RWPE2 (cell line): ENCODE data around the gene COQ8A.

ENCODE experiments used
- ATAC-seq: fragments of 200-7000 bp; cut with Tn5 transposase; 3 replicates; pipeline ENCODE4 v1.9.1; 2021; ENCODE audit warnings: low read depth
- DNase-seq: peaks from one replicate; pipeline ENCODE4 v3.0.0-alpha.2; 2020; ENCODE audit warnings: low spot score
- H3K27ac ChIP-seq: fragments of 450-650 bp; 2 replicates; pipeline ENCODE4 v1.5.1; 2017; ENCODE audit warnings: mild to moderate bottlenecking; ENCODE audit not compliant: poor library complexity, severe bottlenecking
- H3K27me3 ChIP-seq: fragments of 250-450 bp; sonication (Bioruptor Pico); 2 replicates; pipeline ENCODE4 v1.5.1; 2021; ENCODE audit warnings: mild to moderate bottlenecking, moderate library complexity; ENCODE audit not compliant: insufficient read depth, poor library complexity, severe bottlenecking
- H3K36me3 ChIP-seq: fragments of 250-450 bp; sonication (Bioruptor Pico); 2 replicates; pipeline ENCODE4 v1.5.1; 2020; ENCODE audit warnings: low read depth, mild to moderate bottlenecking, moderate library complexity
- H3K4me1 ChIP-seq: fragments of 250-450 bp; sonication (Bioruptor Pico); 2 replicates; pipeline ENCODE4 v1.5.1; 2021; ENCODE audit warnings: mild to moderate bottlenecking, moderate library complexity; ENCODE audit not compliant: insufficient read depth, poor library complexity, severe bottlenecking
- H3K4me3 ChIP-seq: fragments of 250-450 bp; sonication (Bioruptor Pico); 2 replicates; pipeline ENCODE4 v1.5.1; 2021; ENCODE audit warnings: mild to moderate bottlenecking, moderate library complexity; ENCODE audit not compliant: severe bottlenecking
- H3K9me3 ChIP-seq: fragments of 250-450 bp; sonication (Bioruptor Pico); 2 replicates; pipeline ENCODE4 v1.5.1; 2021; ENCODE audit warnings: mild to moderate bottlenecking, moderate library complexity; ENCODE audit not compliant: severe bottlenecking
- TF ChIP-seq, protein P1 (sequence below): fragments of 450-650 bp; IDR thresholded peaks from one replicate; pipeline ENCODE4 v1.5.1; 2017; ENCODE audit warnings: mild to moderate bottlenecking, moderate library complexity; ENCODE audit not compliant: poor library complexity, severe bottlenecking

COQ8A gene

GRCh38 chr1:226892524-226892875, 47.6 kb upstream of the COQ8A start:
- TF ChIP-seq, protein P1, sequence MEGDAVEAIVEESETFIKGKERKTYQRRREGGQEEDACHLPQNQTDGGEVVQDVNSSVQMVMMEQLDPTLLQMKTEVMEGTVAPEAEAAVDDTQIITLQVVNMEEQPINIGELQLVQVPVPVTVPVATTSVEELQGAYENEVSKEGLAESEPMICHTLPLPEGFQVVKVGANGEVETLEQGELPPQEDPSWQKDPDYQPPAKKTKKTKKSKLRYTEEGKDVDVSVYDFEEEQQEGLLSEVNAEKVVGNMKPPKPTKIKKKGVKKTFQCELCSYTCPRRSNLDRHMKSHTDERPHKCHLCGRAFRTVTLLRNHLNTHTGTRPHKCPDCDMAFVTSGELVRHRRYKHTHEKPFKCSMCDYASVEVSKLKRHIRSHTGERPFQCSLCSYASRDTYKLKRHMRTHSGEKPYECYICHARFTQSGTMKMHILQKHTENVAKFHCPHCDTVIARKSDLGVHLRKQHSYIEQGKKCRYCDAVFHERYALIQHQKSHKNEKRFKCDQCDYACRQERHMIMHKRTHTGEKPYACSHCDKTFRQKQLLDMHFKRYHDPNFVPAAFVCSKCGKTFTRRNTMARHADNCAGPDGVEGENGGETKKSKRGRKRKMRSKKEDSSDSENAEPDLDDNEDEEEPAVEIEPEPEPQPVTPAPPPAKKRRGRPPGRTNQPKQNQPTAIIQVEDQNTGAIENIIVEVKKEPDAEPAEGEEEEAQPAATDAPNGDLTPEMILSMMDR: no peak
- no peaks in the 10 kb centered on the region for H3K9me3 ChIP-seq

GRCh38 chr1:226893936-226894335, 46.2 kb upstream of the COQ8A start:
- Histone ChIP-seq H3K9me3 (no peaks in the 10 kb centered on the region), H3K36me3 (no peaks in the 10 kb centered on the region)

More at GRCh38 chr1:226892524-226892875, 47.6 kb upstream of the COQ8A start:
- Histone ChIP-seq H3K4me3 (no peak overlapping the region), H3K4me1 (no peaks in the 10 kb centered on the region), H3K27ac (no peak overlapping the region), H3K36me3 (no peaks in the 10 kb centered on the region), H3K27me3 (no peaks in the 10 kb centered on the region)
- DNase-seq (no peak), ATAC-seq (no peak)

GRCh38 chr1:226894826-226895225, 45.3 kb upstream of the COQ8A start:
- Histone ChIP-seq H3K36me3 (no peaks in the 10 kb centered on the region), H3K9me3 (no peaks in the 10 kb centered on the region), H3K4me1 (no peaks in the 10 kb centered on the region), H3K4me3 (no peak overlapping the region), H3K27me3 (no peaks in the 10 kb centered on the region), H3K27ac (no peak overlapping the region)
- TF ChIP-seq, protein P1: no peak
- ATAC-seq (no peak), DNase-seq (no peak)

More at GRCh38 chr1:226893936-226894335, 46.2 kb upstream of the COQ8A start:
- TF ChIP-seq, protein P1: no peak
- no peaks in the 10 kb centered on the region for H3K4me1 ChIP-seq
- H3K4me3 ChIP-seq: no peak overlapping the region
- H3K27ac ChIP-seq: no peak overlapping the region
- DNase-seq: no peak
- no peak for ATAC-seq
- H3K27me3 ChIP-seq: no peaks in the 10 kb centered on the region

DNA sequence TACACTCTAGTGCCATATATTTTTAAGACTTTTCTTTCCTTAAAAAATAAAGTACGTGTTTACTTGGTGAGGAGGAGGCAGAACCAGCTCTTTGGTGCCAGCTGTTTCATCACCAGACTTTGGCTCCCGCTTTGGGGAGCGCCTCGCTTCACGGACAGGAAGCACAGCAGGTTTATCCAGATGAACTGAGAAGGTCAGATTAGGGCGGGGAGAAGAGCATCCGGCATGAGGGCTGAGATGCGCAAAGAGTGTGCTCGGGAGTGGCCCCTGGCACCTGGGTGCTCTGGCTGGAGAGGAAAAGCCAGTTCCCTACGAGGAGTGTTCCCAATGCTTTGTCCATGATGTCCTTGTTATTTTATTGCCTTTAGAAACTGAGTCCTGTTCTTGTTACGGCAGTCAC, 44.5 kb upstream of the COQ8A start:
- no peaks in the 10 kb centered on the region for H3K9me3 ChIP-seq
- no peaks in the 10 kb centered on the region for H3K36me3 ChIP-seq
- TF ChIP-seq, protein P1: no peak
- no peak overlapping the region for H3K4me3 ChIP-seq
- ATAC-seq (no peak), DNase-seq (no peak)
- no peak overlapping the region for H3K27ac ChIP-seq
- H3K27me3 ChIP-seq: no peaks in the 10 kb centered on the region
- no peaks in the 10 kb centered on the region for H3K4me1 ChIP-seq

GRCh38 chr1:226898246-226898645, 41.8 kb upstream of the COQ8A start:
- no peak for DNase-seq
- TF ChIP-seq, protein P1: no peak

More at GRCh38 chr1:226898246-226898645, 41.8 kb upstream of the COQ8A start:
- no peak for ATAC-seq
- no peak overlapping the region for H3K4me3 ChIP-seq
- no peaks in the 10 kb centered on the region for H3K4me1 ChIP-seq
- no peaks in the 10 kb centered on the region for H3K36me3 ChIP-seq
- H3K9me3 ChIP-seq: no peaks in the 10 kb centered on the region
- no peak overlapping the region for H3K27ac ChIP-seq
- no peaks in the 10 kb centered on the region for H3K27me3 ChIP-seq
